NCI-H226 (cell line): ENCODE measurements around the gene ENOX1.

Experiments used
- DNase-seq: peaks from one replicate; pipeline ENCODE4 v3.0.0-alpha.2; 2015

ENOX1 gene

GRCh38 chr13:43271152-43271551, 515.6 kb downstream of the ENOX1 start:
- DNase-seq, result no peak

GRCh38 chr13:43270130-43270830, 516.5 kb downstream of the ENOX1 start:
- DNase-seq, result no peak

GRCh38 chr13:43269037-43269481, 517.7 kb downstream of the ENOX1 start:
- DNase-seq, result peak; percentile 93

- peak; percentile 9 for DNase-seq
These were observed 518.1 kb downstream of the ENOX1 start for GRCh38 chr13:43268632-43269031.

- DNase-seq, result no peak
These were observed 518.9 kb downstream of the ENOX1 start for GRCh38 chr13:43267916-43268315.

GRCh38 chr13:43266936-43267615, 519.7 kb downstream of the ENOX1 start:
- no peak for DNase-seq

GRCh38 chr13:43265028-43265427, 521.7 kb downstream of the ENOX1 start:
- DNase-seq, result no peak

GRCh38 chr13:43264458-43264857, 522.3 kb downstream of the ENOX1 start:
- DNase-seq, result no peak

GRCh38 chr13:43263047-43263446, 523.7 kb downstream of the ENOX1 start:
- no peak for DNase-seq

- peak; percentile 78 for DNase-seq
These were observed 525.8 kb downstream of the ENOX1 start for GRCh38 chr13:43260999-43261398.

- no peak for DNase-seq
These were observed 528.0 kb downstream of the ENOX1 start for GRCh38 chr13:43258771-43259170.

GRCh38 chr13:43257765-43258164, 529.0 kb downstream of the ENOX1 start:
- no peak for DNase-seq

- no peak for DNase-seq
These were observed 534.8 kb downstream of the ENOX1 start for GRCh38 chr13:43251961-43252360.

GRCh38 chr13:43246382-43246781, 540.4 kb downstream of the ENOX1 start:
- DNase-seq, result no peak

GRCh38 chr13:43245374-43245964, 541.3 kb downstream of the ENOX1 start:
- DNase-seq, result peak; percentile 48

- no peak for DNase-seq
These were observed 542.3 kb downstream of the ENOX1 start for GRCh38 chr13:43244481-43244880.

GRCh38 chr13:43243711-43244110, 543.1 kb downstream of the ENOX1 start:
- no peak for DNase-seq

- DNase-seq, result no peak
These were observed 544.7 kb downstream of the ENOX1 start for GRCh38 chr13:43242040-43242439.

GRCh38 chr13:43240278-43240677, 546.5 kb downstream of the ENOX1 start:
- DNase-seq, result no peak

GRCh38 chr13:43239275-43239840, 547.4 kb downstream of the ENOX1 start:
- no peak for DNase-seq

GRCh38 chr13:43238341-43239083, 548.3 kb downstream of the ENOX1 start:
- no peak for DNase-seq

GRCh38 chr13:43237616-43238015, 549.2 kb downstream of the ENOX1 start:
- DNase-seq, result no peak

- DNase-seq, result no peak
These were observed 551.7 kb downstream of the ENOX1 start for GRCh38 chr13:43235028-43235427.
